GM12873 (cell line): ENCODE results near the gene ACSS1.

ENCODE experiments used
- TF ChIP-seq, protein P1 (sequence below): IDR thresholded peaks from 2 replicates; pipeline ENCODE4 v1.5.1; 2012; ENCODE audit warnings: low read depth, mild to moderate bottlenecking, moderate library complexity, low read length, control low read depth; ENCODE audit not compliant: insufficient read depth; ENCODE audit errors: missing control alignments

ACSS1 gene

DNA sequence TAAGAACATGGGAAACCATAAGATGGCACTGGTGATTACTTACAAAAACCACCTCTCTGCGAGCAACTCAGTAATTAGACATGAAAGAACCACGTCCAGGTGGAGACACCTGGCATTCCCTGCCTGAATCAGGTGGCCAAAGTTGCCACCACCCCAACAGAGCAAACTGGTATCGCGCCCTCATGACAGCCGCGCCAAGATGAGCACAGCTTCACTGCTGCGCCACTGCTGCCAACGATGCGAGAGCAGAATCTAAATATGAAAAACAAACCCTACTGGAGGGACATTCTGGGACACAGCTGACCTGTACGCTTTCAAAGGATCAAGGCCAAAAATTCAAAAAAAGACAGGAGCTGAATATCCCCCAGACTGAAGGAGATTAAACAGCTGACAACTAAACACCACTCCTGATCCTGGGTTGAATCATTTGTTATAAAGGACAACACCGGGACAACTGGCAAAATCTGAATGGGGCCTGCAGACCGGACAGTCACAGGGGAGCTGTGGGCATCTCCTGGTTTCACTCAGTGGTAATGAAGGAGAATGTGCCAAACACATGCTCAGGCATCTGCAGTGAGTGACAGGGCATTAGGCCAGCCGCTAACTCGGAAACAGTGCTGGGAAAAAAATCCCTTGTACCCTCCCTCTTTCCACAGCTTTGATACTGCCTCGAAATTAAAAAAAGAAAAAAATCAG is 91.5 kb downstream of the ACSS1 start:
- TF ChIP-seq, protein P1, sequence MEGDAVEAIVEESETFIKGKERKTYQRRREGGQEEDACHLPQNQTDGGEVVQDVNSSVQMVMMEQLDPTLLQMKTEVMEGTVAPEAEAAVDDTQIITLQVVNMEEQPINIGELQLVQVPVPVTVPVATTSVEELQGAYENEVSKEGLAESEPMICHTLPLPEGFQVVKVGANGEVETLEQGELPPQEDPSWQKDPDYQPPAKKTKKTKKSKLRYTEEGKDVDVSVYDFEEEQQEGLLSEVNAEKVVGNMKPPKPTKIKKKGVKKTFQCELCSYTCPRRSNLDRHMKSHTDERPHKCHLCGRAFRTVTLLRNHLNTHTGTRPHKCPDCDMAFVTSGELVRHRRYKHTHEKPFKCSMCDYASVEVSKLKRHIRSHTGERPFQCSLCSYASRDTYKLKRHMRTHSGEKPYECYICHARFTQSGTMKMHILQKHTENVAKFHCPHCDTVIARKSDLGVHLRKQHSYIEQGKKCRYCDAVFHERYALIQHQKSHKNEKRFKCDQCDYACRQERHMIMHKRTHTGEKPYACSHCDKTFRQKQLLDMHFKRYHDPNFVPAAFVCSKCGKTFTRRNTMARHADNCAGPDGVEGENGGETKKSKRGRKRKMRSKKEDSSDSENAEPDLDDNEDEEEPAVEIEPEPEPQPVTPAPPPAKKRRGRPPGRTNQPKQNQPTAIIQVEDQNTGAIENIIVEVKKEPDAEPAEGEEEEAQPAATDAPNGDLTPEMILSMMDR: no peak

DNA sequence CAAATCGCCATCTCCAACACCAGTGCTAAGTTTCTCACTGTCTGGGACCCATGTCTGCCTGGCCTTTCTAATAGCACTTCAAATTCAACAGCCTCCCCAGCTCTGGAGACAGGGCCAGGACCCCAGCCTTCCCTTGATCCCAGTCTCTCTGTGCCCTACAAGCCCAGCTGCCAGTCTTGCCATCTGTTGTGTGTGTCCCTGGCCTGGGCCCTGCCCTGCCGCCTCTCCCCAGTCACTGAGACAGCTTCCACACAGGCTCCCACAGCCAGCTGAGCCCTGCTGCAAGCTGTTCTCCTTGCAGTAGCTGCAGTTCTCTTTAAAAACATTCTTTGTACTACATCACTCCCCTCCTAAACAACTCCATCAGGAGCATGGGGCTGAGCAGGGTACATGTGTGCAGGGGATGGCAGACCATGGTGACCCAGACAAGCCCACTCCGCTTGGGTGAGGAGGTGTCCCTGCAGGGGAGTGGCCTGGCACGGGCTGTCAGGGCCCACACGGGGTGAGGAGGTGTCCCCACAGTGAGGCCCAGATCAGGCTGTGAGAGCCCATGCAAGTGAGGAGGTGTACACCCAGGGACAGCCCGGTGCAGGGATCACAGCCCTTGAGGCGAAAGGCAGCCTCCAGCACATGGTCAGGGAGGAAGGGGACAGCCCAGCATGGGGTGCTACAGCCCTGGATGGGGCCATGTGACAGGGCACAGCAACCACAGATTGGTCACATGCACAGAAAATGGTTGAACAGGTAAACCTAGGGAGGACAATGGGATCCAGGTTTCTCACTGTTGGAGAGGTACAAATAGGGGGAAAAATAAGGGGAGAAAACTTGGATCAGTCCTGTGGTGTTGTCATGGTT is 92.6 kb downstream of the ACSS1 start:
- TF ChIP-seq, protein P1: no peak

DNA sequence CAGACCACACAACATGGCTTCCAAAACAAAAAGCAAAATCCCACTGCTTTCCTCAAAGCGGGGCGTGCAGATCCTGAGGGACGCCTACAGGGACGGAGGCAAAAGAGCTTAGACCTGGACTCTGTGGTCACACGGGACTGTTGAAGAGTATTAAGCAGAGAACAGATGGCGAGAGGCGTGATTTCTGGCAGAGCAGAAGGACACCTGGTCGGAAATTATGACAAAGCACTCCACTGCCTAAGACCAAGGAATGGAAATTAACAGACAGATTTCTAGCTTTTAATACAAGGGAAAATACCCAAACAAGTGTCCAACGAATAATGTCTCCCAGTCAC is 93.5 kb downstream of the ACSS1 start:
- TF ChIP-seq, protein P1: no peak

DNA sequence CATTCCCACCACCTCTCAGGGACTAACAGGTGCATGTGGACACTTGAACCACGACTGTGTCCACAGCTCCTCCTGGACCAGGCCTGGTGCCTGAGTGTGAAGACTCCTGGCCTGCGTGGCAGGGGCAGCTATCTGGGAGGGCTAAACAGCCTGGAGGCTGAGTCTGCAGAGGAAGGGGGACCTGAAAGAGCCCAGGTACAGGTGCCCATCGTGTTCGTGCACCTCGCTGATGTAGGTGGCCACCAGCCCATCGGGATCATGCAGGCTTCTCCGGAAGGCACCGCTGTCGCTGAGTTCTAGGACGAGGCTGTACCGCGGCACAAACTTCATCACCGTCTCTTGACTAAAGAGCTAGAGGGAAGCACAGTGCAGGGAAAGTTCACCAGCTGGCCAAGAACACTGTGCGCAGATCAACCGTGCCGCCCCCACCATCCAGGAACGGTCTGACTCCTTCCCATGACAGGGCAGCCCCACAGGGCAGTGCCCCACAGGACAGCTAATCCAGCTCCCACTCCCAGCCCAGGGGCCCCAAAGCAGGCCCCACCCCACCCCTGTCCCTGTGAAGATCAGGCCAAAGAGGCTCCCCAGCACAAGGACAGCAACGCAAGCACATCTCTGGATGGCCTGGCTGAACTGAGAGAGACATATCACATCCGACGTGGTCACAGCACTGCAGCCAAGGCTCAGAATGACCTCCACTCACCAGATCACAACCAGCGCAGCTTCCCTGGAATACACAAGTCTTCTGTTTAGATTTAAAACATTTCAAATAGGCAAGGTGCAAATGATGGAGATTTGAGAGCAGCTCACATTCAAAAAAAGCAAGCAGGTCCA is 94.0 kb downstream of the ACSS1 start:
- TF ChIP-seq, protein P1: no peak

DNA sequence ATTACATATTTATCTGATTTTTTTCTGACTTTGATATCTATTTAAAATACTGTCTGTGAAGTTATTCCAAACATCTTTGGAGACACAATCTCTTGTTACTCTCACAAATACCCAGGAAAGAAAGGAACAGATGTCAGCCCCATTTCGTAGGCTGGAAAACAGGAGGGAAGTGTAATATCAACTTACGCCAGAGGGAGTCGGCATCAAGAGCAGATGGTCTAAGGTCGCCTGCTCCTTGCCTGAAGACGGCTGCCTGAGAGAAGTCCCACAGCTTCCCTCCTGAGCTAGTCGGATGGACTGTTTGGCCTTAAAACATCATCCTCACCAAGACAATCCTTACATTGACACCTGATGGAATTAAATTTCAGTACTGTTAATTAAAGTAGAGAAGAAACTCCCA is 95.4 kb downstream of the ACSS1 start:
- TF ChIP-seq, protein P1: no peak

DNA sequence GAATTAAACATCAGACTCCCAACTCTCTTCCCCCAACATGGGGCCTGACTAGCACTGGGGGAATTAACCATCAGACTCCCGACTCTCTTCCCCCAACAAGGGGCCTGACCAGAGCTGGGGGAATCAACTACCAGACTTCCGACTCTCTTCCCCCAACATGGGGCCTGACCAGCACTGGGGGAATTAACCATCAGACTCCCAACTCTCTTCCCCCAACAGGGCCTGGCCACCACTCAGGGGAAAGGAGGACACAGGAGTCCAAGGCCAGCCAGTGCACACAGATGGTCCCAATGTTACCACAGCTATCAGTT is 95.8 kb downstream of the ACSS1 start:
- TF ChIP-seq, protein P1: no peak
